GM21717 (cell line): Measurements from ENCODE around the gene ZNF212.
A peak's percentile ranks its signal among the peaks of the same experiment; 100 is the strongest.
"Not testable (repeated sequence)": the region's sequence is repeated elsewhere in the genome, so short reads cannot be mapped to it uniquely, and the experiment has no call there.

Experiments used
- ATAC-seq: cut with Tn5 transposase; IDR thresholded peaks from one replicate; pipeline ENCODE4 v1.9.1; 2021; ENCODE audit warnings: mild to moderate bottlenecking, moderate library complexity; ENCODE audit not compliant: unreplicated experiment

Gene ZNF212

GRCh38 chr7:149252378-149252777 is 12.9 kb downstream of the ZNF212 start:
- no peak for ATAC-seq

- ATAC-seq: no peak
These were observed 14.2 kb downstream of the ZNF212 start for GRCh38 chr7:149253665-149254064.

GRCh38 chr7:149254181-149254858 is 14.9 kb downstream of the ZNF212 start:
- no peak for ATAC-seq

GRCh38 chr7:149255174-149255573 is 15.7 kb downstream of the ZNF212 start:
- ATAC-seq: no peak

- no peak for ATAC-seq
These were observed 17.1 kb downstream of the ZNF212 start for GRCh38 chr7:149256568-149256967.

GRCh38 chr7:149257146-149257545 is 17.7 kb downstream of the ZNF212 start:
- ATAC-seq: no peak

- no peak for ATAC-seq
These were observed 21.9 kb downstream of the ZNF212 start for GRCh38 chr7:149261316-149261828.

- ATAC-seq: peak; percentile 85
These were observed 22.6 kb downstream of the ZNF212 start, which contains the start of gene ZNF783 for GRCh38 chr7:149261829-149262617. Gene ZNF783, plus strand, starts transcription at chr7:149262196. Its CDS starts 138 bp downstream, at chr7:149262334.

- no peak for ATAC-seq
These were observed 27.0 kb downstream of the ZNF212 start for GRCh38 chr7:149266451-149266850.

GRCh38 chr7:149267733-149268132 is 28.3 kb downstream of the ZNF212 start:
- ATAC-seq: no peak

GRCh38 chr7:149274424-149274823 is 35.0 kb downstream of the ZNF212 start:
- ATAC-seq: not testable (repeated sequence)

- ATAC-seq: no peak
These were observed 38.4 kb downstream of the ZNF212 start for GRCh38 chr7:149277871-149278270.

- no peak for ATAC-seq
These were observed 38.9 kb downstream of the ZNF212 start for GRCh38 chr7:149278396-149278795.

- no peak for ATAC-seq
These were observed 39.8 kb downstream of the ZNF212 start for GRCh38 chr7:149279111-149279743.

- ATAC-seq: no peak
These were observed 40.7 kb downstream of the ZNF212 start for GRCh38 chr7:149280151-149280550.

GRCh38 chr7:149280661-149281507 is 41.4 kb downstream of the ZNF212 start:
- no peak for ATAC-seq

GRCh38 chr7:149281508-149282330 is 42.3 kb downstream of the ZNF212 start:
- no peak for ATAC-seq

- no peak for ATAC-seq
These were observed 42.8 kb downstream of the ZNF212 start for GRCh38 chr7:149282331-149282655.

GRCh38 chr7:149283321-149283720 is 43.9 kb downstream of the ZNF212 start:
- ATAC-seq: no peak

GRCh38 chr7:149284343-149284742 is 44.9 kb downstream of the ZNF212 start:
- ATAC-seq: no peak
